GM18951 (cell line): ENCODE measurements around the gene GLS.
"Not testable (repeated sequence)": the region's sequence is repeated elsewhere in the genome, so short reads cannot be mapped to it uniquely, and the experiment has no call there.

Source experiments
- POLR2A ChIP-seq: IDR thresholded peaks from 4 replicates; pipeline ENCODE4 v1.6.1; 2011; ENCODE audit warnings: mild to moderate bottlenecking; ENCODE audit not compliant: insufficient read length, insufficient read depth; ENCODE audit errors: extremely low read depth
- in situ Hi-C: fragments of 300-500 bp; cut with MboI; formaldehyde crosslinking; loops from one replicate; pipeline ENCODE4 v1.12.0; 2022; ENCODE audit warnings: low sequenced_read_pairs, mixed read lengths, inconsistent platforms; ENCODE audit not compliant: unreplicated experiment

GLS gene

GRCh38 chr2:190981733-190982132 lies 101.1 kb downstream of the GLS start:
- in situ Hi-C loops, result no loop called here
- TF ChIP-seq POLR2A, result peak; percentile 23

GRCh38 chr2:190982262-190983034 lies 101.8 kb downstream of the GLS start:
- peak; percentile 36 for TF ChIP-seq POLR2A
- in situ Hi-C loops, result no loop called here

- in situ Hi-C loops, result no loop called here
- TF ChIP-seq POLR2A, result peak; percentile 43
These were observed 104.0 kb downstream of the GLS start for GRCh38 chr2:190984595-190984994.

- in situ Hi-C loops, result no loop called here
These were observed 105.8 kb downstream of the GLS start for GRCh38 chr2:190986221-190986953.

GRCh38 chr2:190987116-190987515 lies 106.5 kb downstream of the GLS start:
- no peak for TF ChIP-seq POLR2A
- in situ Hi-C loops, result no loop called here

More at GRCh38 chr2:190986221-190986953, 105.8 kb downstream of the GLS start:
- peak; percentile 13 for TF ChIP-seq POLR2A

- no peak for TF ChIP-seq POLR2A
- in situ Hi-C loops, result no loop called here
These were observed 107.3 kb downstream of the GLS start for GRCh38 chr2:190987938-190988337.

- TF ChIP-seq POLR2A, result no peak
- in situ Hi-C loops, result no loop called here
These were observed 108.3 kb downstream of the GLS start for GRCh38 chr2:190988910-190989309.

GRCh38 chr2:190990132-190990531 lies 109.5 kb downstream of the GLS start:
- in situ Hi-C loops, result no loop called here
- TF ChIP-seq POLR2A, result no peak

GRCh38 chr2:190993292-190993643 lies 112.6 kb downstream of the GLS start:
- no peak for TF ChIP-seq POLR2A
- in situ Hi-C loops, result no loop called here

- in situ Hi-C loops, result no loop called here
- TF ChIP-seq POLR2A, result no peak
These were observed 113.5 kb downstream of the GLS start for GRCh38 chr2:190994148-190994547.

- in situ Hi-C loops, result not testable (repeated sequence)
These were observed 114.7 kb downstream of the GLS start for GRCh38 chr2:190995315-190995714.

- peak; percentile 9 for TF ChIP-seq POLR2A
- in situ Hi-C loops, result no loop called here
These were observed 115.8 kb downstream of the GLS start for GRCh38 chr2:190996338-190996946.

- no peak for TF ChIP-seq POLR2A
- in situ Hi-C loops, result no loop called here
These were observed 116.3 kb downstream of the GLS start for GRCh38 chr2:190996947-190997346.
